ACHN (cell line): ENCODE results near the gene PLOD2.
A peak's percentile ranks its signal among the peaks of the same experiment; 100 is the strongest.

Experiments
- DNase-seq: peaks from one replicate; pipeline ENCODE4 v3.0.0-alpha.2; 2015
- in situ Hi-C: cut with HindIII; loops from 2 replicates; pipeline ENCODE4 v1.10.0; 2017; ENCODE audit warnings: low sequenced_read_pairs, low pct_ligation_motif_present, low pct_unique_long_range_greater_than_20kb

PLOD2 gene

GRCh38 chr3:146080578-146080977 lies 80.4 kb downstream of the PLOD2 start:
- in situ Hi-C loops = no loop called here
- no peak for DNase-seq

DNA sequence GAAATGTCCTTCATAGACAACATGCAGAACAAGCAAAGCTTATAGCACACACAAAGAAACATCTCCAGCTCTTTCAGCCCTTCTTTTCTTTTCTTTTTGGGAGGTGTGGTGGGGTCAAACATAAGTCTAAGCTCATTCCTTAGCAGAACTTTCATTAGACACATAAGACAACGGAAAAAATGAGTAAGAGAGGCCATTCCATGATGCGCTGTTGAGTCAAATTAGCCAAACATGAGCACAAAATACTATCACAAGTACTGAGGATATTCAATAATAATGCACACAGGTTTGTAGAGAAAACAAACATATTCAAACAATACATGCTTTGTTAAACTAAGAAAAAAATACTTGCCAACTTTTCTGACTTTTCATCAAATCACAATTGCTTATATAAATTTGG lies 83.0 kb downstream of the PLOD2 start:
- no peak for DNase-seq
- in situ Hi-C loops = no loop called here

GRCh38 chr3:146077181-146077580 lies 83.8 kb downstream of the PLOD2 start:
- in situ Hi-C loops = no loop called here
- no peak for DNase-seq

- in situ Hi-C loops = loop anchor here (25.0 kb wide), 1 partner anchor 89 kb away; the partner anchor contains the start of gene PLOD2
- no peak for DNase-seq
These were observed 88.2 kb downstream of the PLOD2 start for GRCh38 chr3:146072824-146073223.

GRCh38 chr3:146072061-146072460 lies 88.9 kb downstream of the PLOD2 start:
- DNase-seq = no peak
- in situ Hi-C loops = loop anchor here (25.0 kb wide), 1 partner anchor 90 kb away; the partner anchor contains the start of gene PLOD2

DNA sequence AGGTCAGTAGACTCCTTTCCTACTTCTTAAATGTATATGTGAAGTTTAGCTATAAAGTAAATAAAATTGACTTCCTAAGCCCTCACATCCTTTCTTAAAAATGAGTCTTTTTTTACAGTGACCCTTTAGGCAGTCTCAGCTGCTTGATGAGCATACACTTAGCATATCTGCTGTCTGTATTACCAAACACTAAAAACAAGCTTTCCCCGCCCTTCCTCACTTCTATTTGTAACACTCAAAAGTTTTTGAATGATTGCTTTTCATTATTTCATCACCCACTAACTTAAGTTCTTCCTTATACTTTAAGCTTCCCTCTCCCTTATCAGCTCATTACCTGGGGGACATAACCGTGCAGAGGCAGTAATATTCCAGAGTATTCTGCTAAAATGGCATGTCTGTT lies 89.4 kb downstream of the PLOD2 start:
- in situ Hi-C loops = loop anchor here (25.0 kb wide), 1 partner anchor 91 kb away; the partner anchor contains the start of gene PLOD2
- DNase-seq = no peak

GRCh38 chr3:146067048-146067447 lies 93.9 kb downstream of the PLOD2 start:
- in situ Hi-C loops = loop anchor here (25.0 kb wide), 1 partner anchor 95 kb away; the partner anchor contains the start of gene PLOD2
- DNase-seq = no peak

GRCh38 chr3:146065573-146066006 lies 95.4 kb downstream of the PLOD2 start:
- DNase-seq = peak; percentile 66
- in situ Hi-C loops = loop anchor here (25.0 kb wide), 1 partner anchor 97 kb away; the partner anchor contains the start of gene PLOD2

DNA sequence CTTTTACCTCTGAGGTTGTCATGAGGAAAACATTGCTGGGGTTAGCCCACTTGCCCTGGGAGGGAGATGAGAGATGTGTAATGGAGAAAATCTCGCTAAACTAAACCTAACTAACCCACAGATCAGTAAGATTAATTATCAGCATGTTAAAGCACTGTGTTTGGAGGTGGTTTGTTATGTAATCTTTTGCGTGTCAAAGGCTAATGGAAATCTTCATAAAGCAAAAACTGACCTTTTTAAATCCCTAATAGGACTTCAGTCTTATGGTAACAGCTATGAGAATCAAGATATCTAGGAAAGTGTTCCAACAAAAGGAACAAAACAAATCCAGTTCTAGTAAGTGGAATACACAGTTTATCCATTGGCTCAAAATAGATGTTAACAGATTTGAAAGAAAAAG lies 102.7 kb downstream of the PLOD2 start:
- no peak for DNase-seq
- in situ Hi-C loops = loop anchor here (25.0 kb wide), 1 partner anchor 104 kb away; the partner anchor contains the start of gene PLOD2

- DNase-seq = no peak
- in situ Hi-C loops = loop anchor here (25.0 kb wide), 1 partner anchor 109 kb away; the partner anchor contains the start of gene PLOD2
These were observed 108.1 kb downstream of the PLOD2 start for GRCh38 chr3:146052791-146053310.

DNA sequence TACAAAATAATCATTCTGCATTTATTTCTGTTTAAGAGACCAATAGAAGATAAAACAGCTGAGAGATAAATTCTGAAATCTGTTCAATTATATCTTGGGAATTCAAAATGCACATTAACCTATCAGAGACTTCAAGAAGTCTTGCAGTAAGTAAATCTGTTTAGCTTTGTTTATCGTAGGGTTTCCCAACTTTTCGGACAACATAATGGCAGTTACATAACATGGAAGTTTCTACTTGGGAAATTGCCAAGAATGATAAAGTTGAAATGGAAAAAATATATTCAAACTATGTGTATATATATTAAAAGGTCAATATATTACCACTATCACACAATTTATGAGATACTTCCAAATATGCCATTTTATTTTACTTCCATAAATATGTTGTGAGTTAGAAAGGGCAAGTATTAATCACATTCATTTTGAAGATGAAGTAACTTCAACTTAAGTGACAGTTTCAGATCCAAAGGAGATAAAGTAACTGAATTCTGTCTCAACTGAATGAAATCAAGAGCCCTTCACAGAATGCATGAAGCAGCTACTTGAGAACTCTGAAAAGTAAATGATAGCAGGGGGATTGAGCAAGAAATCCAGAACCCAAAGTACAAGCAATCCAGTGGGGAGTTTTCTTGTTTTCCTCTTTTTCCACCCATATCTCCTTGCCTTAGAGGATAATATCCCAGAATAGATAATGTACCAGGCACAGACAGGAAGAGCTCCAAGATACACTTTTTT lies 108.8 kb downstream of the PLOD2 start:
- DNase-seq = no peak
- in situ Hi-C loops = loop anchor here (25.0 kb wide), 1 partner anchor 110 kb away; the partner anchor contains the start of gene PLOD2

DNA sequence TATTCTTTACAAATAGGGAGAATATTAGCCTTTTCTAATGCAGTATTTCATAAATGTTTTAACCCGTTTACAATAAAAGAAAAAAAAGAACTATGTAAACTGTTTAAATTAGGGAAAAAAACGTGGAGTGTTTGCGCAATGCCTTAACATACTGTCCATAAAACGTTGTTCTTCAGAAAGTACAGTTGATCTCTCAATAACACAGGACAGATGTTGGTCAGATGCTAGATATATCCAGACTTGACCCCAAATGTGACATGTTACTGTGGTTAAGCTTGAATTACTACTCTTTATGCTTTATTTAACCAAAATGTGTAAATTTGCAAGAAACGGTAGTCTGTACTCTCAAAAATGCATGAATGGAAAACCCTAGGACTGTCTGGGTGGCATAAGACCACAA lies 110.3 kb downstream of the PLOD2 start:
- DNase-seq = no peak
- in situ Hi-C loops = loop anchor here (25.0 kb wide), 1 partner anchor 112 kb away; the partner anchor contains the start of gene PLOD2

DNA sequence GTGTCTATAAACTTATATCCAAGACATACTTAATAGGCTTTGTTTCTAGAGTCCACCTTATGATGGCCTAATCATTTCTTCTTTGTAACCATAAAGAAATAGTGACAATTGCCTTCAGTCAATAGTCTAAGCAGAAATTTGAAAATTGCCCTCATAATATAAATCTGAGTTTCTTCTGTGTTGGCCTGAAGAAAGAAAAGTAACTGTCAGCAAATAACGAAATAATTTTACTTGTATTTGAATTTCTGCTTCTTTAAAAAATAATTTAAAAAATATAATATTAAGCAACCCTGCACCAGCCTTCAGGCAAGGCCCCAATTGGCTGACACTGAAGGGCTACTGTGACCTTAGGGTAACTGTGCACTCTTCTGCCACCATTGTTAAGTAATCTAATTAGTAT lies 113.5 kb downstream of the PLOD2 start:
- DNase-seq = no peak
- in situ Hi-C loops = no loop called here

- DNase-seq = no peak
- in situ Hi-C loops = no loop called here
These were observed 116.9 kb downstream of the PLOD2 start for GRCh38 chr3:146044046-146044445.

- no peak for DNase-seq
- in situ Hi-C loops = no loop called here
These were observed 120.4 kb downstream of the PLOD2 start for GRCh38 chr3:146040630-146041029.

DNA sequence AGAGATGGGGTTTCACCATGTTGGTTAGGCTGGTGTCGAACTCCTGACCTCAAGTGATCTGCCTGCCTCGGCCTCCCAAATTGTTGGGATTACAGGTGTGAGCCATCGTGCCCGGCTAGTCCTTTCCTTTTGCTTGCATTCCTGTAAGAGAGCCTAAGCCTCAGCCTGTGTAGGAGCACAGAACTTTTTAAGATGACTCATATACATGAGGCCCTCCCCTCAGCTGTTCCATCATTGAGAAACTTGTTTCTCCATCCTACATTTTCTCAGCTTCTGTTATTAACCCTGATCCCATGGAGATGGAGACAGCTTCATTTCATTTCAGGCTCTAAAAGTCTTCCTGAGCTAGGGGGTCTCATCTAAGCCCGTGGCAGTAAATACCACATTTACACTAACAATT lies 123.3 kb downstream of the PLOD2 start:
- DNase-seq = no peak
- in situ Hi-C loops = no loop called here

- no peak for DNase-seq
- in situ Hi-C loops = no loop called here
These were observed 124.7 kb downstream of the PLOD2 start for GRCh38 chr3:146036281-146036680.

- in situ Hi-C loops = no loop called here
- DNase-seq = no peak
These were observed 125.6 kb downstream of the PLOD2 start for GRCh38 chr3:146035366-146035765.

- no peak for DNase-seq
- in situ Hi-C loops = no loop called here
These were observed 127.0 kb downstream of the PLOD2 start for GRCh38 chr3:146033950-146034349.

DNA sequence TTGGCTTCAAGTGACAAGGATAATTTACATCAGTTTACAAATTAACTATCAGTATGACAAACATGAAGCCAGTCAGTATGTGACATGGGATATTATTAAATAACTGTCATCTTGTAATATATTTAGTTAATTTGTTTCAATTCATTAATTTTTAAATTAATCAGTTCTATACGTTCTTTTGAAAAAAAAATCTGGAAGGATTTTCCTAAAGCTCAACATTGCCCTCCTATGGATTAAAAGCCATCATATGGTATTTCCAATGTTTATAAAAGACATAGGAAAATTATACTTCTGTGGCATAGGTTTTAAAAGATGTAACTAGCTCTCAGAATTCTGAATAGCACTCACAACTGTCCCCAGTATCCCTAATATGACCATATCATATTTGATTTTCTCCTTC lies 134.4 kb downstream of the PLOD2 start:
- in situ Hi-C loops = no loop called here
- DNase-seq = no peak
